GM18519 (cell line): Measurements from ENCODE around the gene FTHL17.

Experiments used
- ATAC-seq: cut with Tn5 transposase; IDR thresholded peaks from one replicate; pipeline ENCODE4 v1.9.1; 2021; ENCODE audit warnings: mild to moderate bottlenecking, moderate library complexity; ENCODE audit not compliant: unreplicated experiment, low FRiP score

The FTHL17 gene

DNA sequence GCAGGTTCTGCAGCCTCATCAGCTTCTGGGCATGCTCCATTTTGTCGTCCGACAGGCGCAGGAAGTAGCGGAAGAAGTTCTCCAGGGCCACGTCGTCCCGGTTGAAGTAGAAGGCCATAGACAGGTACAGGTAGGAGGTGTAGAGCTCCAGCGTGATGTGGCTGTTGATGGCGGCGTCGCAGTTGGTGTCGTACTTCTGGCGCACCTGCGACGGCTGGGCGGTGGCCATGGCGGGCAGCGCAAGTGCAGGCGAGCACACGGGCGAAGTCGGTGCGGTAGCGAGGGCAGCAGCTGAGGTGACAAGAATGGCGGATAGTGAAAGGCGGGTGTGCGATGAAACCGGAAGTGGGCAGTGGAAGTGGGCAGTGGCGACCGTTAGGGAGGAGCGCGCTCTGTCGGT, at the start of gene FTHL17:
FTHL17 (minus strand) TSS at position 317 of the 400 bp plus-strand sequence; CDS start at position 229, 88 bp downstream.
- ATAC-seq, result no peak

GRCh38 chrX:31117266-31117665, 45.4 kb upstream of the FTHL17 start:
- no peak for ATAC-seq

GRCh38 chrX:31115398-31115797, 43.6 kb upstream of the FTHL17 start:
- no peak for ATAC-seq

DNA sequence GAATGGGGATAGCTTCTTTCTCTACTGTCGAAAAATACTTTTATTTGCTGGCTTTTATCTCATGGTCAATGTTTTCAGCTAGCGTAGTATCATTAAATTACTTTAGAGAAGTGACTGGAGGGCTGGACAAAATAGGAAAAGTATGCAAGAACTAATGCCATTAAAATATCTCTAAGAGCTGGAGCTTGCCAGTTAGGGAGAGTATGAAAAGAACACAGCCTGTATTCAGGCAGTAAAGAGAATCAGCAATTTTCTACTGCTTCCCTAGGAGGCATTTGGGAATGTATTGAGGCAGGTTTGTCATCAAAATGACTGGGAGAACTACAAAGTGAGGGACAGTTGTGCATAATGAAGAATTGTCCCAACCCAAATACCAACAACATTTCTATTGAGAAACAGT, 43.0 kb upstream of the FTHL17 start:
- no peak for ATAC-seq

GRCh38 chrX:31112226-31112999, 40.6 kb upstream of the FTHL17 start:
- ATAC-seq, result no peak

DNA sequence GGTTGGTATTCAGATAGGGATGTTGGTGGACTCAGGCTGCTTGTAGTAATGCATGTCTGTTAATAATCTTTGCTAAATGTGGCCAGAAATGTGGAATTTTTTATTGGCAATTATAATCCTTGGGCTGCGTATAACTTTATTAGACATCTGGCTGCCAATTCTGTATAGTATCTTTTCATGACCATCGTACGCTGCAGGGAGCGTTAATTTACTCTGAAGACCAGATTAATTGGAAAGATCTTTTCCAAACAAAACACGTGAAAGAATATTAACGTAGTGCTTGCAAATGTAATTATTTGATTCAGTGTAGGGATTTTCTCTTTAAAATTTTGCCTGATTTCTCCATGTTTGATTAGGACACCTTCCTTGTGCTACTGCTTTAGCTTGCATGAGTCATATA, 38.8 kb upstream of the FTHL17 start:
- ATAC-seq, result no peak

DNA sequence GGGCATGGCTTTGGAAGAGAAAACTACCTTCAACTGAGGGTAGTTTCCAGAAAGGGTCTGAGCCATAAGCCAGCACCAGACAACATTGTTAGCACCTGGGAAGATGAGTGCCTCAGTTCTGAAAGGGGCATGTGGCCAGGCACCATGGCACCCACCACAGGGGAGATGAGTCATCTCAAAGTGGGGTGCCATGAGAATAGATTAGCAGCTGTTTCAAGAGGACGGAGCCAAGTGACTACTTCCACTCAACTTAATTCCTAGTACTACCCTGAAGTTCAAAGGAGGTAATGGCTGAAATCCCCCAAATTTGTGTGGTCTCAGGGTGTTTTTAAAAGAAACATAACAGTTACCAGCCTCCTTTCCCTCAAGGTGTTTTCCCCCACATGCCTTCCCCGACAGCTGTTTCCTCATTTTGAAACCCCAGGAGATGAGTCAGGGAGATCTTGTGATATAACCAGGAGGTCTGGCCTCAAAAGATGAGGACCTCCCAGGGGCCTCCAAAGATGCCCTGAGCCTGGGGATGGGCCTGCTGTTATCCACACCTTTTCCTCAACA, 27.8 kb upstream of the FTHL17 start:
- peak; percentile 70 for ATAC-seq

DNA sequence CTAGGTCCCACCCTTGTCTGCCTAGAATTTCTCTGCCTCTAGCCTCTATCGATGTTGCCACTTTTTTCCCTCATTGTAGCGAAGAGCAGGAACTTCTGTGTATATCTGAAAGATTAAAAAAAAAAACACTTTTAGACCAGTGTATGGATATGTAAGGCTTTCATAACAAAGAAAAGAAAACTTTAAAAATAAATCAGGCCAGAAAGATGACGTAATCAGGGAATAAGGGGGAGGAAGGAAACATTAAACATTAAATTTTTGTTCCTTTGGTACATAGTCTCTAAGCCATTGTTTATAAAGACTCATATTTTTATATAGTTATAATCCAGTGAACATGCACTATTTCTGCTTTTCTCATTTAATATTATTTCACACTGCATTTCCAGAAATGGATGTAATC, 26.2 kb upstream of the FTHL17 start:
- ATAC-seq, result no peak

- no peak for ATAC-seq
Observed at GRCh38 chrX:31093639-31093975, 21.8 kb upstream of the FTHL17 start.

- no peak for ATAC-seq
Observed at GRCh38 chrX:31092970-31093638, 21.3 kb upstream of the FTHL17 start.

- no peak for ATAC-seq
Observed at GRCh38 chrX:31092476-31092875, 20.6 kb upstream of the FTHL17 start.

DNA sequence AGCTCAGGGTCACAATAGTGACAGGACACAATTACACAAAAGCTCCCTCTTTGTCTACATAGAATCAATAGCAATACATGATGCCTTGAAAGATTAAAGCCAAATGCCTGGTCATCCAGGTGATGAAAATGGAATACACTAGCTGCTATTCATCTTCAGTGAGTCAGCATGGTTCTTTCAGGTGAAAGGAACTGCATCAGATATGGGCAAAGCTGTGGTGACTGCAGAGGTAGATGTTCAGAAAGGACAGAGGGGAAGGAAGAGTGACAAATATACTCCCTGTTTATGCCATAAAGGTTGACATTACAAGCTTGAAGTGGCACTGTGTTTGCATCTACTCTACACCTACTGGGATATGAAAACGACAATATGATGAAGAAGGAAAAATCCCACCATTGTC, 20.0 kb upstream of the FTHL17 start:
- no peak for ATAC-seq

DNA sequence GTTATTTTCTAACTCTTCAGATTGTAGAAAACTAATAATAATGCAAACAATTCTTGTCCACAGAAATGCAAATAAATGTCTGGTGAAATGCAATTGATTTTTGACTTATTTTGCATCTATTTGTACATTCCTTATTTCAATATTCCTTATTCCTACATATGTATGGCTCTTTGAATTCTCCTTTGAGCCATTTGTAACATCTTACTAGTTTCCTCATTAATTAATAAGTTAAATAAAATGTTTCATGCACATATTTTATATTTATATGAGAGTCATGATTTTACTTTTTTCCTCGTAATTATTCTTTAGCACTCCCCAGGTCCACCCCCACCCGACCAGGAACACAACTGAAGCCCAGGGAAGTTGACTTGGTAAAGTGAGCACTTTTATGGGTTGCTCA, 2.7 kb upstream of the FTHL17 start:
- ATAC-seq, result no peak

DNA sequence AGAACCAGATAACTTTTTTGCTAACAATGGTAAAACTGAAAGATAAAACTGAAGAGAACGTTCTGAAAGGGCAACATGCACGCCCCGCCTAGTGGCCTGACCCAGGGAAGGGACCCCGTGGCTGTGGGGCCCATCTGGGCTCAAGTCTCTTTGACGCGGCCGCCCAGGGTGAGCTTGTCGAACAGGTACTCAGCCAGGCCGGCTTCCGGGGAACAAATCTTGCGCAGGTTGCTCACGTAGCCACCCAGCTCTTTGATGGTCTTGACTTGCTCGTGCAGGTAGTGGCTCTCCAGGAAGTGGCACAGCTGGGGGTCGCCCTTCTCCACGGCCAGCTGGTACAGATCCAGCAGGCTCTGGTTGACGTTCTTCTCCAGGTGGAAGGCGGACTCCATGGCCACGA, 579 bp downstream of the FTHL17 start:
- no peak for ATAC-seq

DNA sequence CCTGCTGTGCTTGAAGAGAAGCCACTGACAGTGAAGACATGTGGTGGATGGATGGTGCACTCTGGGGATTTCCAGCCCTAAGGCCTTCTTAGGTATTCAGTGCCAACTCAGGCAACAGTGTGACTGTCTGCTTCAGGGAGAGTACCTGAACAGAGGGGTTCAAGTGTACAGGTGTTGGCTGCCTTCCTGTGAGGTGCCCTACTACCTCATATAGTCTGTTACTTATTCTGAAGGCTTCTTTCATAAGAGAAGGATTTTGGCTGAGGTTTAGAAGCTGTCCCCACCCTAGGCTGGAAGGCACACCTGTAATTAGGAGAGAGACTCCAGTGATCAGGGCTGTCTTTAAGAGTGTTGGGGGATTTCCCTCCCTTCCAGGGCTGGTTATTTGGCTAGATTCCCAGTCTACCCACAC, 1.8 kb downstream of the FTHL17 start:
- peak; percentile 62 for ATAC-seq

DNA sequence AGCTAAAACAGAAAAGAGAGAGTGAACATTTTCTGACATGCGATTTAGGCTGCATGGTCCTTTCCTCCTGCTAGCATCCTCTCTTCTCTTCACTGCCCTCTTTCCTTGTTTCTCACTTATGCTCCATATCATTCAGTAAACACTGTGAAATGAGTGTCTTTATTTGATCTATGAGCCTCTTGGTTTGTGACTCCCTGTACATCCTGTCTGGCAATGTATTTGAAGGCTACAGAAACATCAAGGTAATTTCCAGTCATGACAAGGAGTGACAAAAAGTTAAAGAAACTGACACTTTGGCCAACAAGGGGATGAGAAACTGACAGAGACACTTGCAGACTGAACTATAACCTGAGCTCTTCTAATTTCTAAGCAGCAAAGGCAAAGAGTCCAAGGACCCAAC, 8.7 kb downstream of the FTHL17 start:
- no peak for ATAC-seq

GRCh38 chrX:31061091-31061490, 10.8 kb downstream of the FTHL17 start:
- ATAC-seq, result peak; percentile 84

DNA sequence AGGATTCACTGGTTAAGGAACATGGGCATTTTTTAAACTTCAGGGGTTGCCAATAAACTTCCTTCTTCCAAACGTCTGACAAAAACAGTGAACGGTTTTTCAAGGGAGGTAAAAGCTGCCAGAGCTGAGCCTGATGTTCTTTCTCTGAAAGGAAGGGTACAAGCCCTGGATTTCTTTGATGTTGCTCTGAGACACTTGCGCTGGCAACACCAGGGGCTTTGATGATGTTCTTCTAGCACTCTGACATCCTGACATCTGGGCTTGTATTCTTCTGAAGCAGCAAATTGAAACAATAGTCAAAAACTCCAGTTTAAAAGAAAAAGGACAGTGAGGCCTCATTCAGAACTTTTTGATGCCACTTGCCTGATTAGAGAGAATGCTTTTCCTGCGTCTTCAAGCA, 11.8 kb downstream of the FTHL17 start:
- no peak for ATAC-seq

GRCh38 chrX:31058284-31058683, 13.6 kb downstream of the FTHL17 start:
- no peak for ATAC-seq

- ATAC-seq, result no peak
Observed at GRCh38 chrX:31057691-31058090, 14.2 kb downstream of the FTHL17 start.

DNA sequence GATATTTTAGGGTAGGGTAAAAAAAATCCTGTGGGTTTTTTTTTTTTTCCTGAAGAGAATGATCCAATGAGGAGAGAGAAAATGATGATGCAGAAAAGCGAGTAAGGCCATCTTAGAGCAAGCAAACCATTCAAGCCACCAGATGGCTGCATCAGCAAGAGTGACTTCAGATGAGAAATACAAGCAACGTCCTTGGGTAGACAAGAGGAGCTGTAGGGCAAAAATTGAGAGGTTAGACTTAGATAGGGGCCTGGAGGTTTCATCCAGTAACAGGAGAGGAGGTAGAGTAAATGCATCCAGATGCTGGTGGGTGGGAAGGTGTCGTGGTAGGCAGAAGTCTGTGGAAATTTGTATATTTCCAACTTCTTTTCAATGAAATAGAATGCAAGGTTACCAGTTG, 14.6 kb downstream of the FTHL17 start:
- ATAC-seq, result no peak

GRCh38 chrX:31053621-31054020, 18.2 kb downstream of the FTHL17 start:
- no peak for ATAC-seq
